Bronchial epithelial cell (primary cell): ENCODE results near the gene PGGHG. TPM values are rescaled to one million over a fixed set of nuclear protein-coding genes. Genes with fewer than 3 reads are reported as not detected.
"Not testable (repeated sequence)": the region's sequence is repeated elsewhere in the genome, so short reads cannot be mapped to it uniquely, and the experiment has no call there.

Experiments
- DNase-seq: peaks from one replicate; pipeline ENCODE4 v3.0.0-alpha.2; 2010; ENCODE audit warnings: low read depth
- FAIRE-seq: peaks from 2 replicates; lab custom pipeline; 2011; peaks lifted over from hg19 to GRCh38; lab: Jason Lieb, UNC
- H3K27me3 ChIP-seq: 2 replicates; pipeline ENCODE4 v1.5.1; 2011; ENCODE audit warnings: low read length; ENCODE audit not compliant: control insufficient read depth, insufficient read depth
- H3K36me3 ChIP-seq: 2 replicates; pipeline ENCODE4 v1.5.1; 2011; ENCODE audit warnings: low read length; ENCODE audit not compliant: control insufficient read depth, insufficient read depth
- H3K4me3 ChIP-seq: 2 replicates; pipeline ENCODE4 v1.5.1; 2011; ENCODE audit warnings: mild to moderate bottlenecking, low read depth, low read length, control low read depth
- CTCF ChIP-seq: IDR thresholded peaks from 2 replicates; pipeline ENCODE4 v1.5.1; 2011; ENCODE audit warnings: mild to moderate bottlenecking, moderate library complexity, low read length, control low read depth, inconsistent platforms; ENCODE audit not compliant: insufficient read depth, severe bottlenecking
- total RNA-seq: library from RNA; depleted of rRNA; stranded (reverse); fragments of >200 nt; gene quantifications from 2 replicates; pipeline ENCODE4 v1.2.1, GENCODE V29; 2014

Gene PGGHG
- total RNA-seq, 1 donor from 2014 or later = 3.2 TPM

- no peaks in the 10 kb centered on the region for H3K27me3 ChIP-seq
- no peak for TF ChIP-seq CTCF
- FAIRE-seq = no peak
- H3K4me3 ChIP-seq = no peak overlapping the region
- no peak for DNase-seq
- no peaks in the 10 kb centered on the region for H3K36me3 ChIP-seq
Observed at GRCh38 chr11:259413-259812, 29.5 kb upstream of the PGGHG start.

GRCh38 chr11:261624-262023, 27.3 kb upstream of the PGGHG start:
- Histone ChIP-seq H3K27me3 (no peaks in the 10 kb centered on the region), H3K4me3 (no peak overlapping the region), H3K36me3 (no peaks in the 10 kb centered on the region)
- FAIRE-seq = no peak
- TF ChIP-seq CTCF = no peak
- DNase-seq = no peak

GRCh38 chr11:266676-267439, 22.1 kb upstream of the PGGHG start:
- Histone ChIP-seq H3K27me3 (no peaks in the 10 kb centered on the region), H3K36me3 (no peaks in the 10 kb centered on the region), H3K4me3 (no peak overlapping the region)
- no peak for FAIRE-seq
- no peak for TF ChIP-seq CTCF
- no peak for DNase-seq

GRCh38 chr11:267491-267994, 21.4 kb upstream of the PGGHG start:
- TF ChIP-seq CTCF = no peak

GRCh38 chr11:268716-269145, 20.2 kb upstream of the PGGHG start:
- DNase-seq, H3K4me3 ChIP-seq, H3K27me3 ChIP-seq, FAIRE-seq, H3K36me3 ChIP-seq: not testable (repeated sequence)

More at GRCh38 chr11:267491-267994, 21.4 kb upstream of the PGGHG start:
- Histone ChIP-seq H3K27me3 (no peaks in the 10 kb centered on the region), H3K4me3 (peak overlapping the region; percentile 1), H3K36me3 (no peaks in the 10 kb centered on the region)
- DNase-seq (no peak), FAIRE-seq (no peak)

- Histone ChIP-seq H3K4me3 (no peak overlapping the region), H3K27me3 (peaks cover 3% of the 10 kb centered on the region), H3K36me3 (no peaks in the 10 kb centered on the region)
- no peak for TF ChIP-seq CTCF
- FAIRE-seq (no peak), DNase-seq (peak; percentile 45)
Observed at GRCh38 chr11:269146-269890, 19.6 kb upstream of the PGGHG start.
